RCC 7860 (cell line): ENCODE results near the gene LAPTM4A.
"Not testable (repeated sequence)": the region's sequence is repeated elsewhere in the genome, so short reads cannot be mapped to it uniquely, and the experiment has no call there.

Source experiments
- DNase-seq: peaks from one replicate; pipeline ENCODE4 v3.0.0-alpha.2; 2015; ENCODE audit warnings: low spot score
- FAIRE-seq: peaks from 2 replicates; lab custom pipeline; 2012; peaks lifted over from hg19 to GRCh38; lab: Jason Lieb, UNC

LAPTM4A gene

GRCh38 chr2:20052861-20053281 lies 1.4 kb upstream of the LAPTM4A start:
- DNase-seq (peak; percentile 26), FAIRE-seq (no peak)

- FAIRE-seq (no peak), DNase-seq (peak; percentile 38)
Measured at GRCh38 chr2:20052229-20052851, 912 bp upstream of the LAPTM4A start.

GRCh38 chr2:20050646-20051531 lies 539 bp downstream of the LAPTM4A start:
- FAIRE-seq (no peak), DNase-seq (peak; percentile 40)

GRCh38 chr2:20050104-20050645 lies 1.3 kb downstream of the LAPTM4A start:
- DNase-seq = peak; percentile 15

GRCh38 chr2:20049637-20050036 lies 1.8 kb downstream of the LAPTM4A start:
- no peak for DNase-seq
- no peak for FAIRE-seq

More at GRCh38 chr2:20050104-20050645, 1.3 kb downstream of the LAPTM4A start:
- no peak for FAIRE-seq

- DNase-seq (no peak), FAIRE-seq (no peak)
Measured at GRCh38 chr2:20048488-20049448, 2.7 kb downstream of the LAPTM4A start.

GRCh38 chr2:20045712-20046292 lies 5.6 kb downstream of the LAPTM4A start:
- not testable (repeated sequence) for DNase-seq, FAIRE-seq

- no peak for FAIRE-seq
- DNase-seq = no peak
Measured at GRCh38 chr2:20044778-20045177, 6.7 kb downstream of the LAPTM4A start.

- FAIRE-seq (no peak), DNase-seq (no peak)
Measured at GRCh38 chr2:20042531-20042930, 8.9 kb downstream of the LAPTM4A start.

GRCh38 chr2:20040489-20041172 lies 10.8 kb downstream of the LAPTM4A start:
- no peak for FAIRE-seq
- peak; percentile 21 for DNase-seq

GRCh38 chr2:20037660-20038059 lies 13.8 kb downstream of the LAPTM4A start:
- DNase-seq = no peak
- no peak for FAIRE-seq

- DNase-seq (peak; percentile 58), FAIRE-seq (peak; percentile 24)
Measured at GRCh38 chr2:20035955-20036666, 15.3 kb downstream of the LAPTM4A start.

- no peak for FAIRE-seq
- no peak for DNase-seq
Measured at GRCh38 chr2:20034821-20035220, 16.6 kb downstream of the LAPTM4A start.

- FAIRE-seq (no peak), DNase-seq (no peak)
Measured at GRCh38 chr2:20034218-20034617, 17.2 kb downstream of the LAPTM4A start.

GRCh38 chr2:20033322-20033721 lies 18.1 kb downstream of the LAPTM4A start:
- DNase-seq (no peak), FAIRE-seq (no peak)

- FAIRE-seq (no peak), DNase-seq (no peak)
Measured at GRCh38 chr2:20030224-20030623, 21.2 kb downstream of the LAPTM4A start.

- DNase-seq (no peak), FAIRE-seq (no peak)
Measured at GRCh38 chr2:20027705-20028434, 23.6 kb downstream of the LAPTM4A start.

- FAIRE-seq (no peak), DNase-seq (no peak)
Measured at GRCh38 chr2:20027260-20027677, 24.2 kb downstream of the LAPTM4A start.
